HG02763 (cell line): Measurements from ENCODE around the gene IER5L.
"Not testable (repeated sequence)": the region's sequence is repeated elsewhere in the genome, so short reads cannot be mapped to it uniquely, and the experiment has no call there.

Experiments used
- ATAC-seq: cut with Tn5 transposase; IDR thresholded peaks from one replicate; pipeline ENCODE4 v1.9.1; 2021; ENCODE audit warnings: mild to moderate bottlenecking, moderate library complexity; ENCODE audit not compliant: unreplicated experiment

The IER5L gene

DNA sequence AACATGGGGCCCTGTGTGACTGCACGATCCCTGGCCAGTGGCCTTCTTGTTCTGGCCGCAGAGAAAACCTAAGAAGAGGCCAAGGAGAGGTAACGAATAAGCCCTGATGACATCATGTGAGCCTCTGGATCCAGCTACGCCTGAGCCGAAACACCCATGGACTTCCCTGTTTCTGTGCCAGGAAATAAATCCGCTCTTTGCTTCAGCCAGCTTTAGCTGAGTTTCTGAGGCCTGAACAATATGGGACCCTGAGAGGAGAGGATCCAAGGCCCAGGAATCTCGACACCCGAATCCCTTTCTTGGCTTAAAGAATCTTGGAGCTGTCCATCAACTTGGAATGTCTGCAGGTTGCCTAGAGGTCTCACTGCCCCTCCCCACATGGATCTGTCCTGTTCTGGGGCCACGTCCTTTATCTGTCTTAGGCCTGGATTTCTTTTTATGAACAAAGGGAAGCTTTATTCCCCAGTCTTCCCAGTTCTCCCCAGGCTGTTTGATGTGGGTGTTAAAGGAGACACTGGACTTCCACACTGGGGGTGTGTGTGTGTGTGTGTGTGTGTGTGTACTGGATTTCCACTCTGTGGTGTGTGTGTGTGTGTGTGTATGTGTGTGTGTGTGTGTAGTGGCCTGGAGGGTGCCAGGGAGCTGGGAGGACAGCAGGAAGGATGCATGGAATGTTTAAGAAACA is 13.7 kb downstream of the IER5L start:
- no peak for ATAC-seq

DNA sequence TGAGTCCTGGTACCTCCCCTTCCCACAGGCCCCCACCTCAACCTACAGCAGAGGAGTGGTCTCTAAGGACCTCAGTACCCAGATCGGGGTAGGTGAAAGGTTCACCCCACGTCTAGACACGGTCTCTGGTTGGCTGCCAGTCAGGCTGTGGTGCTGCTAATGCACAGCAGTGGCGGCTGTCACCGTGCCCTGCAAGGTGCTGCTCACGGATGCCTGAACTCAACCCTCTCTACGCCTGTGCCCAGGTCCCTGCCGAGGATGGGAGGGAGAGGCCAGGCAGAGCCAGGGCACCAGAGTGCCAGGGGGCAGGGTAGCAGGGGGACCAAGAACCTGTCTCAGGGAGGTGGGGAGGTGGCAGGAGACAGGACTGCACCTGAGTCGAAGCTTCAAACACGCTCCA is 14.3 kb downstream of the IER5L start:
- no peak for ATAC-seq

DNA sequence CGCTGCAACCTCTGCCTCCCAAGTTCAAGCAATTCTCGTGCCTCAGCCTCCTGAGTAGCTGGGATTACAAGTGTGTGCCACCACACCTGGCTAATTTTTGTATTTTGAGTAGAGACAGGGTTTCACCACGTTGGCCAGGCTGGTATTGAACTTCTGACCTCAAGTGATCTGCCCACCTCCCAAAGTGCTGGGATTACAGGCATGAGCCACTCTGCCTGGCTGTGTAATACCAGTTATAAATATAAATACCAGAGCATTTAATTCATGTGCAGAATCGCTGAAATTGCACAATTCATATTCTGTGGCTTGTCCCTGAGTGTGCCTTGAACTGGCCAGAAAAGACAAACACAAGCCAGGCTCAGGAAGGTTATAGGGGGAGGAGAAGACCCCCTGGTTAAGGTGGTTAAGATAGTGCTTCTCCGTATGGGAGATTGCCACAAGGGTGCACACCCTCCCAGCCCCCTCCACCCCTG is 14.8 kb downstream of the IER5L start:
- ATAC-seq = not testable (repeated sequence)

DNA sequence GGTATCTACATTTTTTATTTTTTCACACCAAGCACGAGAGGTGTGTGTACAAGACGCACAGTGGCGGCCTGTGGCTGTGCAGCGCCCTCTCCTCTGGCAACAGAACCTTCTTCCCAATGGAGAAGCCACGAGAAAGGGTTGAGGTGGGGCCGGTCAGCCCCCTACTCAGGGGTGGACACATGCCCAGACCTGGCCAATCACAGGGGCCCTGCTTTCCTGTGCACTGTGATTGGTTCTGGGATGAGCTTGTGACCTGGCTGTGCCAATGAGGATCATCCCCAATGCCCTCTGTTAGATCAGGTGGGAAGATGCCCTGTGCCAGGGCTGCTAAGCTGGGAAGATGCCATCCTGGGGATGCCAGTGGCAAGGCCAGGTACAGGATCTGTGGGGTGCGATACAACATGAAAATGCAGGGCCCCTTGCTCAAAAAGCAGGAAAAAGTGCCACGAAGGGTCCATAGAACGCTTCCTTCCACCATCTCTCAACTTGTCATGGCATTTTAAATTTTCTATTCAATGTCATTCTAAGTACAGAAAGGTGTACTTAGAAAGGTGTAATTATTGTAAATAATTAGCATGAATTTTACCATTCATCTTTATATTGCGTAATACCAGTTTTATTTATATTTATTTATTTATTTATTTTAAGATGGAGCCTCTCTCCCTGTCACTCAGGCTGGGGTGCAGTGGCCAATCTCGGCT is 15.4 kb downstream of the IER5L start:
- no peak for ATAC-seq

GRCh38 chr9:129161534-129161837 is 16.6 kb downstream of the IER5L start:
- ATAC-seq = no peak

GRCh38 chr9:129160712-129161533 is 17.1 kb downstream of the IER5L start:
- no peak for ATAC-seq

- no peak for ATAC-seq
Measured at GRCh38 chr9:129156163-129156562, 21.9 kb downstream of the IER5L start.

GRCh38 chr9:129154866-129155477 is 23.1 kb downstream of the IER5L start:
- no peak for ATAC-seq

DNA sequence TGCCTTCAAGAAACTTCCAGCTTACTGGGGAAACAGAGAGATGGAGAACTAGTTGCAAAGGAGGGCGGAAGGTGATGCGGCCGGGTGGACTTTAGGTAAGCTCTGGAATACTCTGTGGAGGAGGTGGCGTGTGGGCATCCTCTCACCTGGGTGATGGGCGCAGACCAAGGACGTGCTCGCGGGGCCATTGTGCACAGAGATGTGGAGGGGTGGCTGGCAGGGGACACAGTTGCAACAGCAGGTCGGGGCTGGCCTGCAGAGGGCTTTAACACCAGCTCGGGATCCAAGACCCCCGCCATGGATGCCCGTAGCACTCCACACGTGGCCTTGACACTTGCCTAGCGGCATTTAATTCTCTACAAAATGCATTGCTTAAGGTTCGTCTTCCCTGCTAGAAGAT is 26.6 kb downstream of the IER5L start:
- ATAC-seq = no peak

- no peak for ATAC-seq
Measured at GRCh38 chr9:129150672-129151211, 27.3 kb downstream of the IER5L start.

- ATAC-seq = no peak
Measured at GRCh38 chr9:129150122-129150521, 27.9 kb downstream of the IER5L start.

DNA sequence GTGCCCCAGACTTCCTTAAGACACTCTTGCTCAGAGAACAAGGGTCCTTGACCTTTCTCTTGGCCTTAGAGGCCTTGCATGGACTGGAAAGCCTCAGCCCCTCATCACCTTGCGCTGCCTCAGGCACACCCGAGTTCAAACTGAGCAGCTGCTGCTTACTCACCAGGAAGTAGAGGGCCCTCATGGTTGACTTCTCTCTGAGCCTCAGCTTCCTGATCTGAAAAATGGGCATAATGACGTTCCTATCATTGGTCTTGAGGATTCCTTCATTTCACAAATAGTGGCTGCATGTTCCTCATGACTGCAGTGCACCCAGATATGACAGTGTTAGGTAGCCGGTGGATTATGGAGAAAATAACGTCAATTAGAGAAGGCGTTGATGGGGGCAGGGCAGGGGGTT is 28.6 kb downstream of the IER5L start:
- no peak for ATAC-seq

DNA sequence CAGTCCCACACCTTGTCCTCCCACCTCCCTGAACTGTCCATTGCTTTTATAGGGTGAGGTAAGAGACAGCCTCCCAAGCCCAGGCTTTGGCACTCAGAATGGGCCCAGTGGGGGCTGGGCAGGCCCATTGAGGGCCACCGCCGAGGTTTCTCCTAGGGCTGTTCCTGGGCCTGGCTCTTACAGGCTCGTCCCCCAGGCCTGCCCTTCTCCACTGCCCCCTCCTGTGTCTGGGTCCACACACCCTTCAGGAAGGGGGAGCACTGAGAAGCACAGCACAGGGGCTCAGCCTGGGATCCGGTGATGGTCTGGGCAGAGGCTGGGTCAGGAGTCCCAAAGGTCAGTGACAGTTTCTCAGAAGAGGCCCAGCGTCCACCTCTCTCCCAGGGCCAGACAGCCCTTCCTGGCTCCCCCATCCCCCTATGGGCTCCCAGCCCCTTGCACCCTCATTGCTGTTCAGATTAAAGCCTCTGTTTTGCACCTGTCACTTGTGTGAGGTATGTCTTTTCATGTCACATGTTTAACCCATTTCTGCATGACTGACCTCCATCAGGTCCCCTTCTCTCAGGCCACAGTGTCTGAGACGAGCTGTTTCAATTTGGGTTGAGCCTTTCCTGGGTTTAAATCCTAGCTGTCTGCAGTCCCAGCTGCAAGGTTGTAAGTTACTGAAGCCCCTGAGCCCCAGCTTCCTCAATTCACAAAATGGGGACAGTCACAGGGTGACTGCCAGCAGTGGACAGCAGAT is 29.4 kb downstream of the IER5L start:
- ATAC-seq = no peak

GRCh38 chr9:129146441-129146941 is 31.6 kb downstream of the IER5L start:
- no peak for ATAC-seq

DNA sequence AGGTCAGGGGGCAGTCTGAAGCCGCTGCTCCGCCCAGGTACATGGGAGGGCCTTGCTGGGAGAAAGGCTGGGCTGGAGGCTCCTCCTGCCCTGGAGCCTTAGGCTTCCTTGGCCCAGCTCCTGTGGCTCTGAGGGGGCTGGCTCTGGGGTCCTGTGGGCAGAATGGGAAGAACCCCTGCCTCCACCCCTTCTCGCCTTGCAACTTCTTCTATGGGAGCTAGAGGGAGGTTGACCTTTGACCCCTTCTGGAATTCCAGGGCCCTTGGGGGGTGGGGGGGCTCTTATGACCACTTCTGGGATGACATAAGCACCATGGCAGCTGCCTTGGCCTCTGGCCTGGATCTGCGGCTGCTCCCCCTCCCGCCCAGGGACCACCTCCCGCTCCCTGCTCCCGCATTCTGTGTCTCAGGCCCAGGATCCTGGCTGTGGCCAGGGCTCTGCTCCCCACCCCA is 32.2 kb downstream of the IER5L start:
- no peak for ATAC-seq

- no peak for ATAC-seq
Measured at GRCh38 chr9:129145316-129145715, 32.7 kb downstream of the IER5L start.

DNA sequence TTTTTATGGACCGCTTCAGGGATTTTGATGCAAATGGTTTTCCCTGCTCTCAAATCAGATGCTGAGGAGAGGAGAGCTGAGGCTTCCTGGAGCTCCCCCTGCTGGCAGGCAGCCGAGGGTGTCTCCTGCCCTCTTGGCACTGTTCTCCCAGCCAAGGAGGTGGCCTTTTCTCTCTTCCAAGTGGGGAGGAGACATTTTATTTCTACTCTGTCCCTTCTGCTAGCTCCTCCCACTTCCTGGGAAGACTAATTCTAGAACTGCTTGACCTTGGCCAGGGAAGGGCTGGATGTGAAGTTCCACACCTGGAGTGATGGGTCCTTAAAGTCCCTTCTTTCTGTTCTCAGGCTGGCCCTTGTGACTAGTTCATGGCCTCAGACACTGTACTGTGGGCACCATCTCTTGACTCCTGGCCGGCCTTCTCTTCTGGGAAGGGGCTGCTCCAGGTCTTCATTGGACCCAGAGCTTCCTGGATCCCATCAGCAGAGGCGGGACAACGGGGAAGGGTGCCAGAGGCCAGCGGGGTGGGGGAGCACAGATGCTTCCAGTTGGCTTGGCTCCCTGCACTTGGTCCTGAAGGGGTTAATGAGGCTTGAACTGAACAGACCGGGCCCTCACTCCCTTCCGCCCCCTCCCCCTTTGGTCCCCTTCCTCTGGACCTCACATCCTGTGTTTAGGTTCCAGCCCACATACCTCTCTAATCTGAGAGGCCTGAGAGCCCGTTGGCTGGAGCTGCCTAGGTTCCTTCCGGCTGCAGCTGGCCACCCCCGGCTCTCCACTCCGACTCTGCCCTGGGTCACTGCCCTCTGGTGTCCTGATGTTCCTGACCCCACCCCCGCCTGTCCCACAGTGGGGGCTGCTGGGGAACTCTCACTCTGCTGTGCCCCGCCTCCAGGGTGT is 34.8 kb downstream of the IER5L start:
- ATAC-seq = no peak

DNA sequence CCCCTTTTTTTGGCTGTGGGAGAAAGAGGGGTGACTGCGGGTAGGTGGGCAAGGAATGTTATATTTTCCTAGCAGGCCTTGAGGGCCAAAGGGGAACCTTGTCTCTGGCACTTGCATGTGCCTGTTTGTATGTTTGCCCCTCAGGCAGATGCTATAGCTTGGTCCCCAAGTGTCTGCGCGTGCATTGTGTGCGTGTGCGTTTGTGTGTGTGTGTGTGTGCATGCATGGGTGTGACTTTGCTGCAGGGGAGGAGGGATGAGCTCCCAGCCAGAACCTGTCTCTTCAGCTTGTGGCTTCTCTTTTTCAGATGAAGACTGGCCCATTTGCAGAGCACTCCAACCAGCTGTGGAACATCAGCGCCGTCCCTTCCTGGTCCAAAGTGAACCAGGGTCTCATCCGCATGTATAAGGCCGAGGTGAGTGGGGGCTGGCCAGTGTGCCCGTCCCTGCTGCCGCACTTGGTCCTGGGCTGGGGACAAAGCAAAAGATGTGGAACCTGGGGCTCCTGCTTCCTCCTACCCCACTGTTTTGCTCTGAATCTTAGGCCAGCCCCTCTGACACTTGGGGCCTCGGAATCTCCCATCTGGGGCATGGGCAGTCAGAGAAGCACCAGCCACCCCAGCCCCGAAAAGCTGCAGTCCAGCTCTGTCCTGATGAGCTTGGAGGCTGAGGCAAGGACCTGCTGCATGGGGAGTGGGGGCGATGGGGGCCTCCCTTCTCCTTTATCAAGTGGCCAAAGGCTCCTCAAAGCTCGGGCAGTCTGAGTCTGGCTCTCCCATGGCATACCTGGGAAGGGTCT is 35.7 kb downstream of the IER5L start:
- ATAC-seq = no peak
